A204.1 (cell line): ENCODE measurements around the gene TMEM150C.
"Not testable (repeated sequence)": the region's sequence is repeated elsewhere in the genome, so short reads cannot be mapped to it uniquely, and the experiment has no call there.

ENCODE experiments used
- FAIRE-seq: peaks from 2 replicates; lab custom pipeline; 2012; peaks lifted over from hg19 to GRCh38; lab: Jason Lieb, UNC

Gene TMEM150C

GRCh38 chr4:82473621-82474164, 88.1 kb downstream of the TMEM150C start:
- no peak for FAIRE-seq

DNA sequence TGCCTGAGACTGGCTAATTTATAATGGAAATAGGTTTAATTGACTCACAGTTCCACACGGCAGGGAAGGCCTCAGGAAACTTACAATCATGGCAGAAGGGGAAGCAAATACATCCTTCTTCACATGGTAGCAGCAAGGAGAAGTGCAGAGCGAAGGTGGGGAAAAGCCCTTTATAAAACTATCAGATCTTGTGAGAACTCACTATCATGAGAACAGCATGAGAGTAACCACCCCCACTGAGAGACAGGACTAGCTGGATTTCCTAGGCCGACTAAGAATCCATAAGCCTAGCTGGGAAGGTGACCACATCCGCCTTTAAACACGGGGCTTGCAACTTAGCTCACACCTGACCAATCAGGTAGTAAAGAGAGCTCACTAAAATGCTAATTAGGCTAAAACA, 88.7 kb downstream of the TMEM150C start:
- FAIRE-seq = not testable (repeated sequence)

- FAIRE-seq = no peak
Observed at GRCh38 chr4:82469791-82470345, 91.9 kb downstream of the TMEM150C start.

DNA sequence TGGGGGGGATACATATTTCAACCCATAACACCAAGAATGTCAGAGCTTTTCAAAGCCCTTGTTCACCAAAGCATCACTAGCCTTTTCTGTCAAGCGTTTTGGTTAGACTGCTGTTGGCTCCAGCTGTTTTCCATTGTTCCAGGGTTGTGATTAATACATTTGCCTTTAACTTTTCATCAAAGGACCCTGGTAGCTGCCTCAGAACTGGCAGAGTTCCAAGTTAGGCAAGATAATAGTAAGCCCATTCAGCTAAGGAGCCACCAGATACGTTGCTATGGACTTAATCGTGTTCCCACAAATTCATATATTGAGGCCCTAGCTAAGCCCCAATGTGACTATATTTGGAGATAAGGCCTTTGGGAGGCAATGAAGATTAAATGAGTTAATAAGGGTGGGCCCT, 94.3 kb downstream of the TMEM150C start:
- FAIRE-seq = no peak

DNA sequence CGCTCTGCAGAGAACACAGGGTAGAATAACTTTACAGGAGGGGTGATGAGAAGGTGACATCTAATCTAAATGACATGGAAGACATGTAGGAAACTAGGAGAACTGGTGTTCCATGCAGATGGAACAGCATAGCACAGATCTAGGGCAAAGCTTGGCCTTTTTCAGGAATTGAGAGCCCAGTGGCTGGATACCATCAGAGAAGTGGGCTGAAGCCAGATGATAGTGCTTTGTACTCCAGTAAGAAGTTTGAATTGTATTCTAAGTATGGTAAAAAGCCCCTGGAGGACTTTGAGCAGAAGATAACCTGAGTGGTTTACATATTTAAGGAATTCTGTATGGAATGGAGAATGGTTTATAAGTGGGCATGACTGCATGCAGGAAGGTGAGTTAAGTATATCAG, 98.6 kb downstream of the TMEM150C start:
- FAIRE-seq = no peak

- no peak for FAIRE-seq
Observed at GRCh38 chr4:82462415-82462831, 99.4 kb downstream of the TMEM150C start.

DNA sequence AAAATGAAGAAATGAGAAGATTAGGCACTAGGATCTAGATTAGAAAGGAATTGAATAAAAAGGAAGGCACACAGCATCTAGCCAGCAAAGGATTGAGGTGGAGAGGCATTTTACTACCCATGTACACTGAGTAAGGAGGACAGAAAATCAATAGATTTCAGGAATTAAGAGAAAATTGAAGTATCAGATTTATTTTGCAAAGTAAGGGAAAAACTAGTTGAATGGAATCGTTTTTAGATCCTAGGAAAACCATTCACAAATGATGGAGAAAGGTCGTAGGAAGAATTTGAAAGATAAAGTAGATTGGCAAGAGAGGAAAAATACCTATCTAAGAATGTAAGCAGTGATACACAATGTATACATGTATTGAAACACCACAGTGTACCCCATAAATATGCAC, 100.1 kb downstream of the TMEM150C start:
- FAIRE-seq = no peak

DNA sequence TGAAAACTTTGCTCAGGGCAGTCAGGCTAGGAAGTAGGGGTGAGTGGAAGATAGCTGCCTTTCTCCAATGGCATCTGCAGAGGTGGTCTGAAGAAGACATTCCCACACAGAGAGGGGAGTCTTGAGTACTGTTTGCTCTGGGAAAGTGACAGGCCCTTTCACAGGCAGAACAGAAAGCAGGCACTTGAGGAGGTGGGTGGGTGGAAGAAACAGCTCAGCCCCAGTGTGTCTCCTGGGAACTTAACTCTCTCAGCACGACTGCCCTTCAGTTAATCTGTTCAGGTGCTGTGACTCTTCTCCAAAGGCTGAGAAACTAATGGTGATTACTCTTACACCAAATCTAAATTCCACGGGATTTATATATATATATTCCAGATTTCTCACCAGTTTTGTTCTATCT, 103.1 kb downstream of the TMEM150C start:
- FAIRE-seq = no peak

DNA sequence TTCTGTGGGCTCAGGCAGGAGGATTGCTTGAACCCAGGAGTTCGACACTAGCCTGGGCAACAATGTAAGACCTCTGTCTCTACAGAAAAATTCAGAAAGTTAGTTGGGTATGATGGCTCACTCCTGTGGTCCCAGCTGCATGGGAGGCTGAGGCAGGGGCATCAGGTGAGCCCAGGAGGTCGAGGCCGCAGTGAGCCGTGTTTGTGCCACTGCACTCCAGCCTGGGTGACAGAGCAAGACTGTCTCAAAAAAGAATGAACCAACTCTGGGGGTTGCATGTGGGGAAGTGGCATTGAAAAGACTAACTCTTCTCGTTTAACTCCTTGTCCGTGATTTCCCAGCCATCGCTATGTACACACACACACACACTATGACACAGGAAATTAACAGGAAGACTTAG, 104.5 kb downstream of the TMEM150C start:
- FAIRE-seq = no peak

- FAIRE-seq = no peak
Observed at GRCh38 chr4:82452026-82452425, 109.8 kb downstream of the TMEM150C start.

DNA sequence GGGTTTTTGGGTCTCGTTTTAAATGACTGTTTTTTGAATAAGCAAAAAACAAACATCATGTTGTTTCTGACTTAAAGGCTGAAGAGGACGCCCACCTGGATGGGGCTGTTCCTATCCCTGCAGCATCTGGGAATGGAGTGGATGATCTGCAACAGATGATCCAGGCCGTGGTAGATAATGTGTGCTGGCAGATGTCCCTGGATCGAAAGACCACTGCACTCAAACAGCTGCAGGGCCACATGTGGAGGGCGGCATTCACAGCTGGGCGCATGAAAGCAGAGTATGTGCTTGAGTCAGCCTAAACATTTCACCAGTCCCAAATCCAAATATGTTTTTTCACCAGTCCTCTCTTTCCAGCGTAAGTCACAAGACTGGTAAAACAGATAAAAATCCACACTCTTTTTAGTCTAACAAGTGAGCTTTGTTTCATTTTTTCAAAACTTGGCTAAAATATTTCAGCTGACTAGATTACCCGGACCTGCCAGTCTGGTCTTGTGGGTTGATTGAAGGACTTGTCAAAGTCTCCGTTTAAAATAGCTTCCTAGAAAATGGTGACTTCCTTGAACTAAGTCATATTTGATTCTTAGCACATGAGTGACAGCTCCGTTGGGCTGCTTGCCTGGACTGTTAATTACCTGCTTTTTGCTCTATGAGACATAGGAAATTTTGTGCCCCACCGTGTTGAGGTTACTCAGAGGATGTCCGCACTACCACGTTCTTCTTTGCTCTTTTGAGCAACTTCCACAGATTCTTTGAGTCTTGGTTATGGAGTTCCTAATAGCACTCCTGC, 110.6 kb downstream of the TMEM150C start:
- FAIRE-seq = no peak

- FAIRE-seq = no peak
Observed at GRCh38 chr4:82447886-82448285, 113.9 kb downstream of the TMEM150C start.

GRCh38 chr4:82439088-82439487, 122.7 kb downstream of the TMEM150C start:
- FAIRE-seq = no peak

- FAIRE-seq = no peak
Observed at GRCh38 chr4:82437285-82438005, 124.3 kb downstream of the TMEM150C start.

GRCh38 chr4:82436780-82437179, 125.0 kb downstream of the TMEM150C start:
- FAIRE-seq = no peak

GRCh38 chr4:82436130-82436529, 125.7 kb downstream of the TMEM150C start:
- no peak for FAIRE-seq

- FAIRE-seq = no peak
Observed at GRCh38 chr4:82434949-82435348, 126.8 kb downstream of the TMEM150C start.

- no peak for FAIRE-seq
Observed at GRCh38 chr4:82433791-82434190, 128.0 kb downstream of the TMEM150C start.
